Measurements from ENCODE around the gene DCAF12. TPM values are rescaled to one million over a fixed set of nuclear protein-coding genes. Genes with fewer than 3 reads are reported as not detected.

DCAF12 gene
- total RNA-seq, 1 experiment from 2014 or later: 40.2 TPM

- TF ChIP-seq REST (IDR thresholded peaks at IDR 0.05; ENCODE audit: low read depth): no peak
- no peak for TF ChIP-seq SRF (IDR thresholded peaks at IDR 0.05; ENCODE audit: low read depth)
- no peak for TF ChIP-seq EZH2 (IDR thresholded peaks at IDR 0.05)
- TF ChIP-seq YY1 (IDR thresholded peaks at IDR 0.05; ENCODE audit: extremely low read depth, insufficient replicate concordance, low read depth, low read length): no peak
- TF ChIP-seq SP1 (IDR thresholded peaks at IDR 0.05; ENCODE audit: low read depth): no peak
- TF ChIP-seq POLR2AphosphoS5 (IDR thresholded peaks at IDR 0.05; ENCODE audit: low read depth, low read length): no peak
- no peak for TF ChIP-seq ZFX (IDR thresholded peaks at IDR 0.05)
Observed at GRCh38 chr9:34036625-34037024, 89.9 kb downstream of the DCAF12 start (continued).

Other genes starting within 250 kb of the DCAF12 start
- 51.3 TPM for gene UBAP2, start 77.8 kb downstream of the DCAF12 start, total RNA-seq (2021; ENCODE audit: unreplicated experiment)
- gene UBAP1, start 52.3 kb upstream of the DCAF12 start, total RNA-seq (2021; ENCODE audit: unreplicated experiment): 30.8 TPM
- 5.8 TPM for gene KIF24, start 202.6 kb upstream of the DCAF12 start, total RNA-seq (2021; ENCODE audit: unreplicated experiment)
- gene NUDT2, start 202.9 kb upstream of the DCAF12 start, total RNA-seq (2021; ENCODE audit: unreplicated experiment): 39.3 TPM